Right atrium auricular region (tissue), 2 donors: ENCODE data around the gene PRKD1. TPM values are rescaled to one million over a fixed set of nuclear protein-coding genes. Genes with fewer than 3 reads are reported as not detected.

Source experiments
- DNase-seq: peaks from one replicate; pipeline ENCODE4 v3.0.0-alpha.2; 2019; ENCODE audit warnings: low spot score
- H3K27ac ChIP-seq, 2 donors: fragments of 200-600 bp; sonication (generic); 1 replicate in 1 of 2; 2 replicates in 1 of 2; pipeline ENCODE4 v1.5.1; 2016 to 2019
- H3K27me3 ChIP-seq, 2 donors: fragments of 200-600 bp; sonication (generic); one replicate each; pipeline versions ENCODE4 v1.5.1 to v1.6.0; 2017 to 2019
- H3K36me3 ChIP-seq: fragments of 200-600 bp; sonication (generic); one replicate; pipeline ENCODE4 v1.5.1; 2016
- H3K4me1 ChIP-seq, 2 donors: fragments of 200-600 bp; sonication (generic); one replicate each; pipeline versions ENCODE4 v1.5.1 to v1.6.0; 2017 to 2019
- H3K4me3 ChIP-seq, 2 donors: fragments of 200-600 bp; sonication (generic); 1 replicate in 1 of 2; 2 replicates in 1 of 2; pipeline ENCODE4 v1.5.1; 2017 to 2019; ENCODE audit warnings: mild to moderate bottlenecking in 1 of 2, moderate library complexity in 1 of 2
- H3K9me3 ChIP-seq, 2 donors: fragments of 200-600 bp; sonication (generic); one replicate each; pipeline ENCODE4 v1.5.1; 2019
- total RNA-seq, 2 donors: library from RNA; depleted of rRNA; stranded (reverse); fragments of >200 nt; gene quantifications; one replicate each; pipeline ENCODE4 v1.1.0, GENCODE V29; 2016
- TF ChIP-seq, protein P1 (sequence below), 2 donors: fragments of 200-600 bp; sonication (generic); IDR thresholded peaks; one replicate each; pipeline ENCODE4 v1.5.1; 2019; ENCODE audit warnings: antibody characterized with exemption in 2 of 2

The PRKD1 gene
- total RNA-seq, 2 donors from 2014 or later, result 4.3 to 7.5 TPM

DNA sequence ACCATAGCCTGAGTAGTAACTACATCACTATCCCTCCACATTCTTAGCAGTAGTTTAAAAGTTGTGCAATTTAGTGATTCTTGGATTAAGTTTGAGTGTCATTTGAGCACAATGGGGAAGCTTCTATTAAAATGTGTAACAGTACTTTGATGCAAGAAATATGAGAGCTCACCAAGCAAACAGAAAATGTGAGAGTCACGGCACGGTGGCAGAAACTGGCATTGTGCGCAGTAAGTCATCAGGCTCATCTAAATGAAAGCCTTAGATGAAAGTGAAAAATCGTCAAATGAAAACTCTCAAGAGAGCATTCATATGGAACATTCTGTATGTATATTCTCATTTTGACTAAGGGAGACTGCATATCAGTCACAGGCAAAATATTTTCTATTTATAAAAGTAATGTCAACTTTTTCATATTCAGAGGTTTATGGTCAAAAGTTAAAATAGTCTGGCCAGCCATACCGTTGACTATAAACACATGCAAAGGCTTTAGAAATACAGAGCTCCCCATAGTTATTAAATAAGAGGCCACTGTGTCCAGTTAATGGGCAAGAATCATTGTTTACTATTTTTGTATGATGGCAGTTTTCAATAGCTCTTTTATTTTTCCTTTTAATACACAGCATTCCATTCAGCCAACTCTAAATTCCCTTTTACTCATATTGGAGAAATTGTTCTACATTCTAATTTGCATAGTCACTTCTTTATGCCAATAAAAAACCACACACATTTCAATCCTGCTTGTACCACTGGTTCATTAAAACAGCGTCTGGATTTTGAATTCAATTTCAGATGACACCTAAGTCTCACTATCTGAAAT lies 167.9 kb downstream of the PRKD1 start:
- no peak overlapping the region for H3K4me3 ChIP-seq
- H3K27ac ChIP-seq, result no peak overlapping the region
- no peaks in the 10 kb centered on the region for H3K36me3 ChIP-seq
- no peaks in the 10 kb centered on the region for H3K4me1 ChIP-seq
- no peak for DNase-seq
- no peaks in the 10 kb centered on the region for H3K27me3 ChIP-seq
- TF ChIP-seq, protein P1, sequence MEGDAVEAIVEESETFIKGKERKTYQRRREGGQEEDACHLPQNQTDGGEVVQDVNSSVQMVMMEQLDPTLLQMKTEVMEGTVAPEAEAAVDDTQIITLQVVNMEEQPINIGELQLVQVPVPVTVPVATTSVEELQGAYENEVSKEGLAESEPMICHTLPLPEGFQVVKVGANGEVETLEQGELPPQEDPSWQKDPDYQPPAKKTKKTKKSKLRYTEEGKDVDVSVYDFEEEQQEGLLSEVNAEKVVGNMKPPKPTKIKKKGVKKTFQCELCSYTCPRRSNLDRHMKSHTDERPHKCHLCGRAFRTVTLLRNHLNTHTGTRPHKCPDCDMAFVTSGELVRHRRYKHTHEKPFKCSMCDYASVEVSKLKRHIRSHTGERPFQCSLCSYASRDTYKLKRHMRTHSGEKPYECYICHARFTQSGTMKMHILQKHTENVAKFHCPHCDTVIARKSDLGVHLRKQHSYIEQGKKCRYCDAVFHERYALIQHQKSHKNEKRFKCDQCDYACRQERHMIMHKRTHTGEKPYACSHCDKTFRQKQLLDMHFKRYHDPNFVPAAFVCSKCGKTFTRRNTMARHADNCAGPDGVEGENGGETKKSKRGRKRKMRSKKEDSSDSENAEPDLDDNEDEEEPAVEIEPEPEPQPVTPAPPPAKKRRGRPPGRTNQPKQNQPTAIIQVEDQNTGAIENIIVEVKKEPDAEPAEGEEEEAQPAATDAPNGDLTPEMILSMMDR (IDR thresholded peaks at IDR 0.05), result no peak
- H3K9me3 ChIP-seq, result no peaks in the 10 kb centered on the region

DNA sequence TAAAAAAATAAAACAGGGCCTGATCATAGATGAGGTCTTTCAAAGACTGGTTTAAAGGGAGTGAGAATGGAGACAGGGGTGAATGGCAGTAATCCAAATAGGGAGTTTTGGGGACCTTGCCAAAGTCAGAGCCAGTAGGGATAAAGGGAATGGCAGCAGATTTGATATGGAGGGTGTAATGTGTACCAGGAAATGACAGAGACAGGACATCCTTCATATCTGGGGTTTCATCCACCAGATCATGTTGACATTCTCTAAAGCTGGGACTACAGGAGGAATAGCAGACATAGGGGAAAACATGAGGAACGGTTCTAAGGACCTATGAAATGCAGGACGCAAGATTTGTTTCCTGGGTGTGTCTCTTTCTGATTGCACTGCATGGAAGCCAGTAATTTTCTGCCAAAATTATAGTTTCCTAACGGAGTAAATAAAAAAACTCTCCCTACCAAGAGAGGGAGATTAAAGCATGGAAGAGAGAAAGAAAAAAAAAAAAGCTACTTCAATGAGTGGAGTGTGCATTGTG lies 169.9 kb downstream of the PRKD1 start:
- Histone ChIP-seq H3K9me3 (no peaks in the 10 kb centered on the region), H3K36me3 (no peaks in the 10 kb centered on the region), H3K4me1 (no peaks in the 10 kb centered on the region), H3K27ac (no peak overlapping the region), H3K4me3 (no peak overlapping the region), H3K27me3 (no peaks in the 10 kb centered on the region)
- TF ChIP-seq, protein P1 (IDR thresholded peaks at IDR 0.05), result no peak
- DNase-seq, result no peak

DNA sequence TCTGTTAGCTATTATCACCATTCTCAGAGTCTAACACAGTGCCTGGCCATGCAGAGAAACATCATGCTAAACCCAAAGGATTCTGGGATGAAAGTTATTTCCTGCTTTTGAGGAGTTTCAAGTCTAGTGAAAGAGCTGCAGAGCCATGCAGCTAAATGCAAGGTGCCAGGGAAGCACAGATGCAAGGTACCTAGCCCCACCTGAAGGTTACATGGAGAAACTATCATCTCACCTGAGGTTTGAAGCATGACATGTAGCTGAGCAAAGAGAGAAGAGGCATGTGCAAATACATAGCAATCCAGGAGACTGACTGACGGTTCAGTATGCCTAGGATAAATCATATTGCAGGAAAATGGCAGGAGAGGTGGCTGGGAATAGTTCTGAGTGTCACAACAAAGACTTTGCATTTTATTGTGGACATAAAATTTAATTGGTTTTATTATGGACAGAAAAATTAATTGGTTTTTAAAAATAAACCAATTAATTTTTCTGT lies 170.4 kb downstream of the PRKD1 start:
- Histone ChIP-seq H3K27me3 (no peaks in the 10 kb centered on the region), H3K36me3 (no peaks in the 10 kb centered on the region), H3K9me3 (no peaks in the 10 kb centered on the region), H3K4me1 (no peaks in the 10 kb centered on the region), H3K4me3 (no peak overlapping the region), H3K27ac (no peak overlapping the region)
- TF ChIP-seq, protein P1 (IDR thresholded peaks at IDR 0.05), result no peak
- DNase-seq, result no peak

DNA sequence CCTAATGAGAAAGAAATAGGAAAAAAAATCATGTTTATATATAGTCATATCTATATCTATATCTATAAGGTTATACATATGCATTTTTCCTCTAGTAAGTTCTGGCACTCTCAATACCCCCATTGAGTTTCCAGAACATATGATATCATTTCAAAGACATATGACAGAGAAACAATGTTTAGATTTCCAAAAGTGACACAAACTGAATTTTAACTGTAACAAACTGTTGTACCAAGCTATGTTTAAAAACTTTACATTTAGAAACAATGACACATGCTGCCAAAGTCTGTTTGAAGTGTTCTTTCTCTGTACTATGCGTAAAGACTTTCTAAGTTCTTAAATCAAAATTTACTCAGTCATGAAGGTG lies 171.6 kb downstream of the PRKD1 start:
- H3K27ac ChIP-seq, result no peak overlapping the region
- no peak overlapping the region for H3K4me3 ChIP-seq
- no peaks in the 10 kb centered on the region for H3K36me3 ChIP-seq
- DNase-seq, result no peak
- H3K27me3 ChIP-seq, result no peaks in the 10 kb centered on the region
- H3K9me3 ChIP-seq, result no peaks in the 10 kb centered on the region
- TF ChIP-seq, protein P1 (IDR thresholded peaks at IDR 0.05), result no peak
- no peaks in the 10 kb centered on the region for H3K4me1 ChIP-seq

DNA sequence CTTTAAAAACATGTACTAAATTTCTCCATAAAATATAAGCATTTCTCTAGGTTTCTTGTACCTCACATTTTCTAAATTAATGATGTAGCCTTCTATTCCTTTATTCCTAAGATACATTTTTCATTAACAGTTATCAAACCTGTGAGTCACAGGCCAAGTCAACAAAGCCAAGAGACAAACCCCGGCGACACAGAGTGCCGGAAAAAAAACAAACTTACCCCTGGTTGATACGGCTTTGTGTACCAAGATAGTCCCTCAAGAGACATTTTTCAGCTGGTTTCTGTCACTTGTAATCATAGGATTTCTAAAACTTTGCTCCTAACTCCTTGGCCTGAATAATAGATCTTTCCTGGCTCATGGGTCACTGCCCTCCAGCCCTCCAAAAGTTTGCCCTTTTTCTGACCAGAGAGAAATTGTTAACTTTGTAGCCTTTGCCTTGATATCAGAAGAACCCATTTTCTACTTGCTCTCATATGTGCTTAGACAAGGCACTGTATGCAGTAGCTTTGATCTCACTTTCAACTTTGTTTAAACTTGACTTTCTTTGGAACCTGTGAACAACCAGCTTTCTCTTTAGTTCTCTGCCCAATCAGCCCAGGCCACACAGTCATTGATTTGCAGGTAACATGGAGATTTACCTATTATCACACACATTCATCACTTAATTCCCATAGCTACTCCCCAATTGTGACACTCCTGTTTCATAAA lies 172.2 kb downstream of the PRKD1 start:
- H3K4me1 ChIP-seq, result no peaks in the 10 kb centered on the region
- H3K27me3 ChIP-seq, result no peaks in the 10 kb centered on the region
- no peaks in the 10 kb centered on the region for H3K9me3 ChIP-seq
- TF ChIP-seq, protein P1 (IDR thresholded peaks at IDR 0.05), result no peak
- DNase-seq, result no peak
- no peak overlapping the region for H3K27ac ChIP-seq
- H3K4me3 ChIP-seq, result no peak overlapping the region
- H3K36me3 ChIP-seq, result no peaks in the 10 kb centered on the region
